Erythroblast (primary cell): ENCODE data around the gene PPFIA4.

Experiments
- GATA1 ChIP-seq: IDR thresholded peaks from 2 replicates; pipeline ENCODE4 v1.6.1; 2011; ENCODE audit warnings: low read depth, mild to moderate bottlenecking, control low read depth, low read length, moderate library complexity
- POLR2A ChIP-seq: IDR thresholded peaks from 2 replicates; pipeline ENCODE4 v1.6.1; 2011; ENCODE audit warnings: mild to moderate bottlenecking, low read length

DNA sequence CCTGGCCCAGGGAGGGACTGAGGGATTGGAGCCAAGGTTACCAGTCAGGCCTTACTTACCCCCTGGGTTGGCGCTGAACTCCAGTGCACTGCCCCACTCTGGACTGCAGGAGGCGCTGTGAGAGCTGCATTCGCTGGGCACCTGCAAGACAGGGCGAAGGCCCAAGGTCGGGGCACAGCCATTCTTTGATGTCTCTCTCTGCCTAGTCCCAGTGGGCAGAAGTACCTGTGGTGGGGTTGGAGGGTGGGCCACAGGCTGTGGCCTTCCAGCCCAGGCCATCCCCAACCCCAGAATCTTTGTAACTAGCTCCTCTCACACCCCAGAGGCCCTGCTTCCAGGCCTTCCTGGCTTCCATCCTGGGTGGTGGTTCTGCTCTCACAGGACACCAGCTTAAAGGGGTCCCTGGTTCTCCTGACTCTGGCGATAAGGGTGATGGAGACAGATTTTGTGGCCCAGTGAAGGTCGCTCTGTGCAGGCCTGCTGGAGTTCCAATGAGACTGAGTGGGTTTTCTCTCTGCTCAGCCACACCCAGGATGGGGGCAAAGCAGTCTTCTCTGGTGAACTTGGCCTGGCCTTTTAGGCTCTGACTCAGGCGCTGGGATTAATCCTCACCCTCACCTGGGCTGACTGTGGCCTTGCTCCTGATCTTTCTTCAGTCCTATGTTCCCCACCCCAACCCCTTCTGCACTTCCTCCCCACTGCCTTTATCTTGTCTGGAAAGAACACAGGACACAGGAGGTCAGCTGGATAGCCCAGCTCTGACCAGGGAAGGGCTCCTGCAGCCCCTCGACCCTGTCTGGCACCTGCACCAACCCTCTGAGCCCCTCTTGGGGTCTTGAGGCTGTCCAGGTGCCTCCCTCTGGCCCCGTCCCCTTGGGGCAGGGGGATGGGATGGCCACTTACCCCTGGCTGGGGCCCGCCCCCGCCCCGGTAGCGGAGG, 58.6 kb downstream of the PPFIA4 start:
- TF ChIP-seq POLR2A (no peak), GATA1 (no peak)
